ENCODE data around the gene KIFC1. TPM values are rescaled to one million over a fixed set of nuclear protein-coding genes. Genes with fewer than 3 reads are reported as not detected.
"Not testable (repeated sequence)": the region's sequence is repeated elsewhere in the genome, so short reads cannot be mapped to it uniquely, and the experiment has no call there.

KIFC1 gene
- 1 to 10 TPM in 2 of 3 donors, not detected in 1; 2.2 to 3.7 TPM for polyA plus RNA-seq

- H3K9me3 Mint-ChIP-seq = no peaks in the 10 kb centered on the region
- DNase-seq = peak; percentile 100
- no peaks in the 10 kb centered on the region for H3K36me3 Mint-ChIP-seq
- H3K4me1 Mint-ChIP-seq = peaks cover 28 to 30% of the 10 kb centered on the region in 2 donors
- peak within 1 kb of the TSS; percentile 84 to 89 (median 88) for H3K4me3 Mint-ChIP-seq
- H3K27ac Mint-ChIP-seq = peak within 1 kb of the TSS; percentile 94 to 99 (median 96)
- H3K27me3 Mint-ChIP-seq (ENCODE audit: low read depth in 3 of 3) = peaks cover 7 to 8% (median 8%) of the 10 kb centered on the region in 3 donors
Measured at GRCh38 chr6:33391278-33391921, at the start of gene KIFC1. Gene KIFC1 (plus strand): TSS chr6:33391823. CDS start chr6:33391986, 163 bp downstream.

- H3K9me3 Mint-ChIP-seq, DNase-seq, H3K36me3 Mint-ChIP-seq: not testable (repeated sequence)
- peaks cover 16 to 19% (median 18%) of the 10 kb centered on the region in 3 donors for H3K27me3 Mint-ChIP-seq (ENCODE audit: low read depth in 3 of 3)
- peak overlapping the region; percentile 85 to 90 (median 87) for H3K4me3 Mint-ChIP-seq
- H3K4me1 Mint-ChIP-seq = peaks cover 50 to 59% of the 10 kb centered on the region in 2 donors
- H3K27ac Mint-ChIP-seq = peak overlapping the region; percentile 93 to 97 (median 95)
Measured at GRCh38 chr6:33343606-33343952, 48.0 kb upstream of the KIFC1 start.

GRCh38 chr6:33343953-33344611 is 47.5 kb upstream of the KIFC1 start:
- Mint-ChIP-seq H3K9me3 (no peaks in the 10 kb centered on the region), H3K4me3 (peak overlapping the region; percentile 85 to 90 (median 87)), H3K27me3 (ENCODE audit: low read depth in 3 of 3) (peaks cover 16 to 19% (median 18%) of the 10 kb centered on the region in 3 donors), H3K36me3 (no peaks in the 10 kb centered on the region), H3K27ac (peak overlapping the region; percentile 93 to 97 (median 95)), H3K4me1 (peaks cover 48 to 55% of the 10 kb centered on the region in 2 donors)
- DNase-seq = peak; percentile 80 to 85 (median 84)

- peaks cover 46 to 50% of the 10 kb centered on the region in 2 donors for H3K4me1 Mint-ChIP-seq
Measured at GRCh38 chr6:33344701-33345697, 46.6 kb upstream of the KIFC1 start.

GRCh38 chr6:33346972-33347371 is 44.7 kb upstream of the KIFC1 start:
- H3K36me3 Mint-ChIP-seq, DNase-seq, H3K9me3 Mint-ChIP-seq: not testable (repeated sequence)
- Mint-ChIP-seq H3K27me3 (ENCODE audit: low read depth in 3 of 3) (peaks cover 16 to 22% (median 18%) of the 10 kb centered on the region in 3 donors), H3K27ac (peak overlapping the region in 5 of 6 donors; percentile 14 to 84 (median 79)), H3K4me1 (peaks cover 41 to 50% of the 10 kb centered on the region in 2 donors), H3K4me3 (peak overlapping the region in 1 of 5 donors; percentile 14)

More at GRCh38 chr6:33344701-33345697, 46.6 kb upstream of the KIFC1 start:
- Mint-ChIP-seq H3K36me3 (no peaks in the 10 kb centered on the region), H3K9me3 (no peaks in the 10 kb centered on the region), H3K27ac (peak overlapping the region; percentile 93 to 97 (median 95)), H3K4me3 (peak overlapping the region; percentile 85 to 90 (median 87)), H3K27me3 (ENCODE audit: low read depth in 3 of 3) (peaks cover 16 to 20% (median 18%) of the 10 kb centered on the region in 3 donors)
- peak; percentile 79 to 83 (median 83) for DNase-seq

GRCh38 chr6:33347816-33348215 is 43.8 kb upstream of the KIFC1 start:
- Mint-ChIP-seq H3K9me3 (no peaks in the 10 kb centered on the region), H3K27me3 (ENCODE audit: low read depth in 3 of 3) (peaks cover 16 to 22% (median 18%) of the 10 kb centered on the region in 3 donors), H3K4me3 (no peak overlapping the region), H3K36me3 (no peaks in the 10 kb centered on the region), H3K27ac (peak overlapping the region in 4 of 6 donors; percentile 10 to 81 (median 24)), H3K4me1 (peaks cover 39 to 48% of the 10 kb centered on the region in 2 donors)
- DNase-seq = no peak

GRCh38 chr6:33355860-33356259 is 35.8 kb upstream of the KIFC1 start:
- H3K4me1 Mint-ChIP-seq; H3K27me3 Mint-ChIP-seq (ENCODE audit: low read depth in 3 of 3); H3K36me3 Mint-ChIP-seq; DNase-seq; H3K27ac Mint-ChIP-seq; H3K9me3 Mint-ChIP-seq; H3K4me3 Mint-ChIP-seq: not testable (repeated sequence)

- Mint-ChIP-seq H3K9me3 (no peaks in the 10 kb centered on the region), H3K27ac (no peak overlapping the region), H3K4me3 (no peak overlapping the region), H3K27me3 (ENCODE audit: low read depth in 3 of 3) (peaks cover 0 to 4% (median 2%) of the 10 kb centered on the region in 3 donors), H3K36me3 (peaks cover 0 to 3% (median 0%) of the 10 kb centered on the region in 3 donors), H3K4me1 (no peaks in the 10 kb centered on the region)
- no peak for DNase-seq
Measured at GRCh38 chr6:33356295-33356694, 35.3 kb upstream of the KIFC1 start.

GRCh38 chr6:33357160-33357871 is 34.3 kb upstream of the KIFC1 start:
- H3K4me1 Mint-ChIP-seq; H3K9me3 Mint-ChIP-seq; H3K36me3 Mint-ChIP-seq; H3K4me3 Mint-ChIP-seq; DNase-seq; H3K27ac Mint-ChIP-seq; H3K27me3 Mint-ChIP-seq (ENCODE audit: low read depth in 3 of 3): not testable (repeated sequence)

GRCh38 chr6:33359331-33359730 is 32.3 kb upstream of the KIFC1 start:
- H3K4me1 Mint-ChIP-seq = no peaks in the 10 kb centered on the region

GRCh38 chr6:33363486-33363885 is 28.1 kb upstream of the KIFC1 start:
- not testable (repeated sequence) for H3K4me1 Mint-ChIP-seq; H3K36me3 Mint-ChIP-seq; H3K27ac Mint-ChIP-seq; H3K4me3 Mint-ChIP-seq; H3K9me3 Mint-ChIP-seq; DNase-seq; H3K27me3 Mint-ChIP-seq (ENCODE audit: low read depth in 3 of 3)

More at GRCh38 chr6:33359331-33359730, 32.3 kb upstream of the KIFC1 start:
- Mint-ChIP-seq H3K27ac (no peak overlapping the region), H3K36me3 (peaks cover 0 to 3% (median 0%) of the 10 kb centered on the region in 3 donors), H3K9me3 (no peaks in the 10 kb centered on the region), H3K4me3 (no peak overlapping the region), H3K27me3 (ENCODE audit: low read depth in 3 of 3) (peaks cover 0 to 4% (median 4%) of the 10 kb centered on the region in 3 donors)
- no peak for DNase-seq

- not testable (repeated sequence) for DNase-seq; H3K4me3 Mint-ChIP-seq; H3K27me3 Mint-ChIP-seq (ENCODE audit: low read depth in 3 of 3); H3K27ac Mint-ChIP-seq; H3K4me1 Mint-ChIP-seq; H3K9me3 Mint-ChIP-seq; H3K36me3 Mint-ChIP-seq
Measured at GRCh38 chr6:33364475-33365205, 27.0 kb upstream of the KIFC1 start.
